Measurements from ENCODE around the gene PTPRG. TPM values are rescaled to one million over a fixed set of nuclear protein-coding genes. Genes with fewer than 3 reads are reported as not detected.
"Not testable (repeated sequence)": the region's sequence is repeated elsewhere in the genome, so short reads cannot be mapped to it uniquely, and the experiment has no call there.

The PTPRG gene
- total RNA-seq, 1 donor from 2014 or later, result 0.84 TPM

DNA sequence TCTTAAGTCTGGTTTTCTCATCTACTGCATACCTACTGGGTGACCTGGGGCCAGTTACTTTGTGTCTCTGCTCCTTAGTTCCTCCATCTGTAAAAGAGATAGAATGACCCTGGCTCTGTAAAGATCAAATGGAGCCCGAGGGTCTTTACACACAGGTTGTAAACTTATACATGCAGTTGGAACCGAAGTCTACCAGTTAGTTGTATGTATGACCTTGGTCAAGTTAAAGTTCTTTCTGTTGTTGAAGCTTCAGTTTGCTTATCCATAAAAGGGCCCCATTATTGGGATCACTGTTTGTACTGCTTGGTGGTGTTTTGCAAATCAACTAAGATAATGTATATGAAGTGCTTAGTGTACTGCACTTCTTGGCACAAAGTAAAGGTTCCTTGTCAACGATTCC lies 186.9 kb downstream of the PTPRG start:
- intact Hi-C loops (cut with micrococcal nuclease), result no loop called here

DNA sequence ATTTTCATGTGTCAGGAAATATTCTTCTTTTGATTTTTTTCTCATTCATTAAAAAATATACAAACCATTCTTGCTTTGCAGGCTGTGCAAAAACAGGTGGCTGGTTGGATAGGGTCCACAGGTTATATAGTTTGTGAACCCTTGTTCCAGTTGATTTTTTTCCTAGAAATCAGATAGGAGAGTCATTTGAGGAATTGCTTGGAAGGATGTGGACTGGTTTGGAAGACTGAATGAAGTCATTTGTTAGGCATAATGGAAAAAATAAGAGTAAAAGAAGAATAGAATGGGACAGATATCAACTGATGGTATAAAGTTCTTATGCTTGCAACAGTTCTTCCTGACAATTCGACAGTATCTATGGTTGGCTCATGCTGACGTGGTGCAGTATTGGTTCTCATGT lies 189.4 kb downstream of the PTPRG start:
- intact Hi-C loops (cut with micrococcal nuclease), result no loop called here

DNA sequence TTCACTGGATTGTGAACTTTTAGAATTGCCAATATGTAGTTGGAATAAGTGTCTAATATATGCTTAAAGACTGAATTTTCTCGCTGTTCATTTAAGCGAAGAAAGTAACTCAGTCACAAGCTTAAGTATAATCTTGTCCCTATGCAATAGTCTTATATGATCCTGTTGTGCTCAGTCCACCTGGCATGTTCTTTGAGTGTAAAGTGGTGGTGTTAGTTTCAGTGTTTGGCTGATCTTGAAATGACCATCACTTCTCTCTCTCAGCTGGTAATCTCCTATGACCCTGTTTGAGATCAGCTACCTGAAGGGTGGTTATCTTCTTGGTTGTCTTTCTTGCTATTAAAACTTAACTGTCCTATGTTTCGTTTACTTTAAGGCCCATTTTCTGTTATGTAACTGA lies 197.5 kb downstream of the PTPRG start:
- intact Hi-C loops (cut with micrococcal nuclease), result no loop called here

DNA sequence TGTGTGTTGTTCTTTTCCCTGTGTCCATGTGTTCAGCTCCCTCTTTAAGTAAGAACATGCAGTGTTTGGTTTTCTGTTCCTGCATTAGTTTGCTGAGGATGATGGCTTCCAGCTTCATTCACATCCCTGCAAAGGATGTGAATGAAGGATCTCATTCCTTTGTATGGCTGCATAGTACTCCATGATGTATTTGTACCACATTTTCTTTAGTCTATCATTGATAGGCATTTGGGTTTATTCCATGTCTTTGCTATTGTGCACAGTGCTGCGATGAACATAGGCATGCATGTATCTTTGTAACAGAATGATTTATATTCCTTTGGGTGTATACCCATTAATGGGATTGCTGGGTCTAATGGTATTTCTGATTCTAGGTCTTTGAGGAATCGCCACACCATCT lies 199.4 kb downstream of the PTPRG start:
- intact Hi-C loops (cut with micrococcal nuclease), result not testable (repeated sequence)

- intact Hi-C loops (cut with micrococcal nuclease), result no loop called here
Observed at GRCh38 chr3:61761694-61762430, 200.5 kb downstream of the PTPRG start.

GRCh38 chr3:61765157-61765876 lies 203.9 kb downstream of the PTPRG start:
- intact Hi-C loops (cut with micrococcal nuclease), result no loop called here

- intact Hi-C loops (cut with micrococcal nuclease), result no loop called here
Observed at GRCh38 chr3:61768284-61769037, 207.1 kb downstream of the PTPRG start.

DNA sequence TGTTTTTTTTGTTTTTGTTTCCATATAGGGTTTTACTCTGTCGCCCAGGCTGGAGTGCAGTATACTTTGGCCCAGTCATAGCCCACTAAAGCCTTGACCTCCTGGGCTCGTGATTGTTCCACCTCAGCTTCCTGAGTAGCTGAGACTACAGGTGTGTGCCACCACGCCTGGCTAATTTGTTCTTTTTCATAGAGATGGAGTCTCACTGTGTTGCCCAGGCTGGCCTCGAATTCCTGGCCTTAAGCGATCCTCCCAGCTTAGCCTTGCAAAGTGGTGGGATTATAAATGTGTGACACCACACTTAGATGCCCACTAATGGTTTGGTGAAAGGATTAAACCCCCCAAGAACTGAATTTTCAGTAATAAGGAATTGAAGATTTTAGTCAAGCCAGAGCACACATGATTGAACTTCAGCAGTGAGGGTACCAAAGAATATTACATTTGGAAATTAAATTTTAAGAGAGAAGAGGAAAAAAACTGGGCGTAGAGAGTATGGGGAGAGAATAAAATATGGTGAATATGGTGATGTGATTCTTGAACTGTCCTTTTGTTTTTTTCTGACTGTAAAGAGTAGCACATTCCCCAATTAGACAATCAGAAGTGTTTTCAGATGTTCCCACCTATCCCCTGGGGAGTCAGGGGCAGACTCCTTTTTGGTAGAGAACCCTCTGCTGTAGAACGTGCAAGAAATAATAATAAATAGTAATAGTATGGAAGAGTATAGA lies 208.1 kb downstream of the PTPRG start:
- intact Hi-C loops (cut with micrococcal nuclease), result no loop called here

GRCh38 chr3:61771976-61772375 lies 210.6 kb downstream of the PTPRG start:
- intact Hi-C loops (cut with micrococcal nuclease), result no loop called here

GRCh38 chr3:61772456-61772855 lies 211.1 kb downstream of the PTPRG start:
- intact Hi-C loops (cut with micrococcal nuclease), result no loop called here

GRCh38 chr3:61774279-61774890 lies 213.0 kb downstream of the PTPRG start:
- intact Hi-C loops (cut with micrococcal nuclease), result no loop called here

DNA sequence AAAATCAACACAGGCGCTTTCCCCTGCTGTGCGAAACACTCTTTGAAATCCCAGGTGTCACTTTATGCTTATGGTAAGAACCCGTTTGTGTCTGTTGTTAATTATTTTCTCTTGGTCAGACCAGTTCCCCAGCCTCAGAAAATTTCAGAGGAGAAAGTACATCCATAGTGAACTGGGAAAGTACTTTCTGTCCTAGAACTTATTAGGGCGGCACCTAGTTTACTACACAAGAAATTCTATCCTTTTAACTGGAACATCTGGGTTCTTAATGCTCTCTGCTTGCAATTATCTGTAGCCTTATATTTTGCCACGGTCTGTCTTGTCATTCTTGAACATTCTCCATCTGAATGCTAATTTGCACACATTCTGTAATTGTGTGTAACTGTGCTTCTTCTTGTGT lies 215.0 kb downstream of the PTPRG start:
- intact Hi-C loops (cut with micrococcal nuclease), result no loop called here

GRCh38 chr3:61777483-61777882 lies 216.1 kb downstream of the PTPRG start:
- intact Hi-C loops (cut with micrococcal nuclease), result no loop called here

DNA sequence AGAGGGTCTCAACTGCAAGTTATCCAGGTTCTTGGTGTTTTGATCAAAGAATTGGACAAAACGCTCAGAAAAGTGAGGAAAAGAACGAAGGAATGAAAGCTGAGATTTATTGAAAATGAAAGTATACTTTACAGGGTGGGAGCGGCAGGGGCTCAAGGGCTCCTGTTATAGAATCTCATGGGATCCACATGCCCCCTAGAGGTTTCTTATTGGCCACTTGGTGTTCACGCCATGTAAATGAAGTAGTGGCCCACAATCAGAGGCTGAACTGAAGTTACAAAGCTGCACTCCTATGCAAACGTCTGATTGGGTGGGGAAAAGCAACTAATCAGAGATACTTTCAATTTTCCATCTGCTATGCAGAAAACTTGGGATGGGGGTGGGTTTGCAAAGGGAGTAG lies 216.7 kb downstream of the PTPRG start:
- intact Hi-C loops (cut with micrococcal nuclease), result no loop called here

DNA sequence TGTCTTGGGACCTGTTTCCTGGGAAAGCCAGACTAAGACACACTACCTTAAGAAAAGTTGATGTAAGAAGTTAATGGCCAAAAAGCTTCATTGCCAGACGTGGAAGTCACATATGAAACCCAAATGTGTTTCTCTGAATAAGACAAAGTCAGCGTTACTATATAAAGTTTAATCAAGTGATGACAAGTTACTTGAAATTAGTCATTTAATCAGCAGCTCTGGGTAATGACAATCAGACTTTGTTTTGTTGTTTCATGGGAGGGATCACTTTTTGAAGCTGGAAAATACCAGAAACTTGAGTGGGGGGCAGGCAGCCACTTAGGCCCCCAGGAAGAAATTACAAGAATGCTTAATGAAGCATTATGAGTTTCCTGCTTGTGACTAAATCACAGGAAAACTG lies 218.6 kb downstream of the PTPRG start:
- intact Hi-C loops (cut with micrococcal nuclease), result no loop called here

DNA sequence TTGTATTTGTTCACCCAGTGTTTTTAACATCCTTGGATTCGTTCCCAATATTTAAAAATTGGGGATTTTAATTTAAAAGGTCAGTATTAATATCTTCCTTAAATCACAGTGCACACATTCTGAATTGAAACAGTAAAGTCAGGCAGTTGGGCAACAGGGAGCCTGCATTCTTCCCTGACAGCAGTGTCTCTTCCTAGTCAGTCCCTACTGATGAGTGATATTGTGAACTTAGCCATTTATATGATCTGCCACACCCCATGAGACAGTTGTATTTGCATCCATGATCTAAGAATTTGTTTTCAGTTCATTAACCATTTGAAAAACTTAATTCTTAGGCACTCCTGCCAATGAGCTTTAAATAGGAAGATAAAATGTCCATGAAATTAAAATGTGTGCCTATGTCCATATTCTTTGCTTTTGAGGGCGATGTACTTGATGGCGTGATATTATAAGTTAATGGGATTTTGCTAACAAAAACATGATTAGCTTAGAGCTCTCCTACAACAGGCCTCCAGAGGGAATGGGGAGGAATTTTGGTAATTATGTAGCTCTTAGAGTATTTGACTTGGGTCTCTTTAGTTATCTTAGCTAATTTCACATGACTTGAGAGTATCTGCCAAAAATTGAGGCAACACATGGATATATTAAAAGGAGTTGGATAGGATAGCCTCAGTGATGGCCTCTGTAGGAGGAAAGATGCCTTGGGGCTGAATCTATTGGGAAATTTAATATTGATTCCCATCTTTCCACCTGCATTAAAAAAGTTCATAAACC lies 219.3 kb downstream of the PTPRG start:
- intact Hi-C loops (cut with micrococcal nuclease), result no loop called here

DNA sequence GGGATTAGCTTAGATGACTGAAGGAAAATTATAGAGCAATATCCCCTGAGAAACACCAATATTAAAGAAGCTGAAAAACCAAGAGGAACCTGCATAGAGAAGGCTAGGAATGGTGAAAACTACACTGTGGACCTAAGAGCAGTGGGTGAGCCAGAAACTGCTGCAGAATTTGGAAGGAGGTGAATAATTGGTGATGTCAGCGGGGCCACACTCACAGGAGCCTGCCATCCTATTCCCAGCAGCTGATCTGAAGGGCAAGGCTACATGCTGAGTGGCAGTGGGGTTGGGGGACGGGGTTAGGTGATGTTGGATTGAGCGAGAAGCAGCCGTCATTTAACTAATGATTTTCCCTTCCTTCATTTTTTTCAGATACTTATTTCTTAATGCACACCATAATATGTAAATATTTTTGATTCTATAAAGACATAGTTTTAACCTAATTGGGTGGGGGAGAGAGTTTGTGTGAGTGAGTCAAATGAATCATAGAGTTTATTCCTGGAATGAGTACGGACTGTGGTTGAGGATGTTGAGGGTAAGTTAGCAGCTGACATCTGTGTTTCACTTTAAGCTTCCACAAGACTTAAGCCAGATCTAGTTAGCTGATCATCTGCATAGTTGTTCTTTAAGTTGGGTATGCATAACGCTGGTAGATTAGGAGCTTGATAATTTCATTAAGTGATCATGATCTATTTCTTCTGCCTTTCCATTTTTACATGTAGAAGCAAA lies 222.8 kb downstream of the PTPRG start:
- intact Hi-C loops (cut with micrococcal nuclease), result no loop called here

- intact Hi-C loops (cut with micrococcal nuclease), result no loop called here
Observed at GRCh38 chr3:61788623-61789507, 227.5 kb downstream of the PTPRG start.

DNA sequence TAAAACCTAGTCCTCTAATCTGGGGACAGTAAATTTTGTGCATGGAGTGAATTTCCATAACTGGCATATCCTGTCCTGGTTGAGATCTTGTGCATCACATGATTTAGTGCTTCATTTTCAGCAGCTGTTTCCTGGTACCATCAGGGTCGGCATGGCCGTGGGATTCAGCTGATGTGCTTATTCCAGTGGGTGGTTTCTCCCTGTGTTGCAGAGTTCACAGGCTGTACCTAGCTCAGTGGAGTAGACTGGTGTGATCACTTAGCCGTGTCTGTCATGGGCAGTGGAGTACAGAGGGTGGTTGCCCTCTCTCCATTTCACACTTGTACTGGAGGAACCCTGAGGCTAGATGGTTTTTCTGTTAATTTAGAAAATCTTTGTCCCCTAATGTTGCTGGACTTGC lies 228.5 kb downstream of the PTPRG start:
- intact Hi-C loops (cut with micrococcal nuclease), result no loop called here
